ENCODE data around the gene UBA7.
"Not testable (repeated sequence)": the region's sequence is repeated elsewhere in the genome, so short reads cannot be mapped to it uniquely, and the experiment has no call there.

Gene UBA7

DNA sequence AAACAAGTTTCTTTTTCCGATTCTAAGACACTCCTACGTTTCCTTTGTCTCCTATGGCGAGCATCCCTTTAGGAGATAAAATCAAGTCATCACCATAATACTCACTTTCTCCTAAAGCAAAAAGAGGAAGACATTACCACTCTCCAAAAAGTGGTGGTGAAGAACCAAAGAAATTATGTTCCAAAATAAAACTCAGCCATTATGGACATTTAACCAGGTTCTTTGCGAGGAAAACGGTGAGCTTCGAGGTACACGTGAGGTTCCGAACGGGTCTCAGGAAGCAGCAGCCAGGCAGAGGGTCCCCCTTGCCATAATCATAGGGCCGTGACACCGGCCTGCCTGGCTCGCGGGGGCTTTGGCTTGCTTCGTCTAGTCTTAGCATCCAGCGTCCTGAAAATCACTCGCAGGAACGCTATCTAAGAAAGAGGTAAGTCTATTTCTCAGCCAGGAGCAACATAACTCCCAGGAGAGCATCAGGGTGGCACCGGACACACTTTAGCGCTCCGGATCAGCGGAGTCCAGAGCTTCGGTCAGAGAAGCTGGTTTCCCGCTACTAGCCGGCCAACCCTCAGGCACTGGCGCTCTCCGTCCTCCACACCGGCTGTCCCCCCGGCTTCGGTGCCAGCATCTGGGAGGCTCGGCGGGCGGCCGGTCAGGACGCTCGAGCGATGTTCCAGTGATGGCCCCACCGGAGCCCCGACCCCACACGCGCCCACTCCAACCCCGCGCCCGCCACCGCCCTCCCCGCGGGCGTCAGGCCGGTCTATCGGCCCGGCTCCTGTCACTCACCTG lies 28.0 kb downstream of the UBA7 start:
- peak; percentile 24 for DNase-seq

DNA sequence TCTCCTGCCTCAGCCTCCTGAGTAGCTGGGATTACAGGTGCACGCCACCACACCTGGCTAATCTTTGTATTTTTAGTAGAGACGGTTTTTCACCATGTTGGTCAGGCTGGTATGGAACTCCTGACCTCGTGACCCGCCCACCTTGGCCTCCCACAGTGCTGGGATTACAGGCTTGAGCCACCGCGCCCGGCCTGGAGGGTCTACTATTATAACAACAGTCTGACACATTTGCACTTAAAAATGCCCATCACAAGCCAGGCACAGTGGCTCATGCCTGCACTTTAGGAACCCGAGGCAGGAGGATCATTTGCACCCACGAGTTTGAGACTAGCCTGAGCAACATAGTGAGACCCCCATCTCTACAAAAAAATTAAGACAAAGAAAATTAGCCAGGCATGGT lies 31.5 kb downstream of the UBA7 start:
- DNase-seq: not testable (repeated sequence)

DNA sequence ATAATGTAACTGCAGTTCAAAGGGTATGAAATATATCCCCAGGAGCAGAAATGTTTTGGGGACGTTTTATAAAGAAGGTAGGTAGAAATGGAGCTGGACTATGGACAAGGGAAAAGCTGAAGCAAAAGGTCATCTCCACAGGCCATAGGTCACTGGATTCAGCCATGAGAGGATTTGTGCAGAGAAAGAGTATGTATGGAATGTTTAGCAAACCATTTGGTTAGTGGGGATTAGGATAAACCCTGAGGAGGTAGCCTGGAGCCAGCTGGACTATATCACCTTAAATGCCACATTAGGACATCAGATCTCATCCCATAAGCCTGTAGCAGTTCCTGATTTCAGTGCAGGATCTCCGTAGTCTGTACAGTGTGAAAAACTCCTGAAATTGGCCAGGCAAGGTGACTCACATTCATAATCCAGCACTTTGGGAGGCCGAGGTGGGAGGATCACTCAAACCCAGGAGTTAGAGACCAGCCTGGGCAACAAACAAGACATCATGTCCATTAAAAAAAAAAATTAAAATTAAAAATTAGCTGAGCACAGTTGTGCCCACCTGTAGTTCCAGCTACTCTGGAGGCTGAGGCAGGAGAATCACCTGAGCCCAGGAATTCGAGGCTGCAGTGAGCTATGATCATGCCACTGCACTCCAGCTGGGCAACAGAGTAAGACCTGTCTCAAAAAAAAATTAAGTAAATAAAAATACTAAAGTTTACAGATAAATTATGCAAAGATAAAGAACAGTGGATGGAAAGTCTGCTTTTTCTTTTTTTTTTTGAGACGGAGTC lies 32.1 kb downstream of the UBA7 start:
- no peak for DNase-seq

DNA sequence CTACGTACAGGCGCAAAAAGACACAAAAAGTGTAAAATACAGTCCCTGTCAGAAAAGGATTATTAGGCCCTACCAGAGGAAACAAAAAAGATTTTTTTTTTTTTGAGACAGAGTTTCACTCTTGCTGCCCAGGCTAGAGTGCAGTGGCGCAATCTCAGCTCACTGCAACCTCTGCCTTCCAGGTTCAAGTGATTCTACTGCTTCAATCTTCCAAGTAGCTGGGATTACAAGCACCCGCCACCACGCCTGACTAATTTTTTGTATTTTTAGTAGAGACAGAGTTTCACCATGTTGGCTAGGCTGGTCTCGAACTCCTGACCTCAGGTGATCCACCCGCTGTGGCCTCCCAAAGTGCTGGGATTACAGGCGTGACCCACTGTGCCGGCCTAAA lies 32.8 kb downstream of the UBA7 start:
- DNase-seq: not testable (repeated sequence)

DNA sequence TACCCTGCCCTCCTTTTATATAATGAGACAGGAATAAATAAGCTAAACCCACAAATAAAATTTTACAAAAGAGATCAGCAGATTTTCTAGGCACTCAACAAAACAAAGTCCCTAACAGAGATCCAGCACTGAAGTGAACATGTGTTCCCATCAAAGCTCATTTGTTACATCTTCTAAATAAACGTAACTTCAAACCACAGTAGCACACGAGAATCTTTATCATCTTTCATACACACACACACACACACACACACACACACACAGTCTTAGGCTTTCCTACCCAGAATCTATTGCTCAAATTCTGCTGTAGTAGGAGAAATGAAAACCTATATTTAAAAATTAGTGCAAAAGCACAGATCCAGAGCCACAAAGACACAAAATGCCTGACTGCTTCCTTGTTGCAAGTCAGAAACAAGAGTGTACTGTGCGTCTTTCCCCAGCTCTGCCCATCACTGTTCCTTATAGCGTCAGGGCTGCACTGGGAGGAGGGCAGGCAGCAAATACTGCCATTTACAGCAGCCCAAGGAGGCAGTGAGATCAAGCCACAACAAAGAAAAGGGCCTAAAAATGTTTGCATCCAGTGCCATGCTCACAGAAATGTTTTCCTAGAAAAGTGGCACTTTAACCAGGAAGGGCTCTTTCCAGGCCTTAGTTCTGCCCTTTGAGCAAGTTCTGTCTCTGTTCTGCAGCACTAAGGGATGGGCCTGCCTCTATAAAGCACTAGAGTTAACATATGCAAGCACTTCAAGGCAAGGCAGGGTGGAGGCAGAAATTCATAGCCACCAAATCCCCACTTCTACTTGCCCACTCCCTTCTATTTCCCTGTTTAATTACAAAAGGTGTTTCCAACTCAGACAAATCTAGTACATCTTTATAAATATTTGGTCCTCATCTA lies 33.4 kb downstream of the UBA7 start:
- no peak for DNase-seq

DNA sequence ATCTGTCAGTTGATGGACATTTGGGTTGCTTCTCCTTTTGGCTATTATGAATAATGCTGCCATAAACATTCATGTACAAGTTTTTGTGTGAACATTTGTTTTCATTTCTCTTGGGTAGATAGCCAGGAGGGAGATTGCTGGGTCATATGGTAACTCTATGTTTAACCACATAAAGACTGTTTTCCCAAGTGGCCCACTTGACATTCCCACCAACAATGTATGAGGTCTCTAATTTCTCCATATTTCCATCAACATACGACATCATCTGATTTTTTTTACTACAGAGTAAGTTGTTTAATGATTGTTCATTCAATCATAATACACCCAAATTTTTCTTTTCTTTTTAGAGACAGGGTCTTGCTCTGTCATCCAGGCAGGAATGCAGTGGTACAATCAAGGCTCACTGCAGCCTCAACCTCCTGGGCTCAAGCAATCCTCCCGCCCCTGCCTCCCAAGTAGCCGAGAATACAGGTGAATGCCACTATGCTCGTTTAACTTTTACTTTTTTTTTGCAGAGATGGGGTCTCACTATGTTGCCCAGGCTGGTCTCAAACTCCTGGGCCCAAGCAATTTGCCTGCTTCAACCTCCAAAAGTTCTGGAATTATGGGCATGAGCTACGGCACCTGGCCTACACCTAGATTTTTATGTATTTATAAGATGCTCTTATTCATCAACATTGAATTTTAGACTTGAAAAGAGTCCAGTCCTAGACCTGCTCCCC lies 34.2 kb downstream of the UBA7 start:
- no peak for DNase-seq

DNA sequence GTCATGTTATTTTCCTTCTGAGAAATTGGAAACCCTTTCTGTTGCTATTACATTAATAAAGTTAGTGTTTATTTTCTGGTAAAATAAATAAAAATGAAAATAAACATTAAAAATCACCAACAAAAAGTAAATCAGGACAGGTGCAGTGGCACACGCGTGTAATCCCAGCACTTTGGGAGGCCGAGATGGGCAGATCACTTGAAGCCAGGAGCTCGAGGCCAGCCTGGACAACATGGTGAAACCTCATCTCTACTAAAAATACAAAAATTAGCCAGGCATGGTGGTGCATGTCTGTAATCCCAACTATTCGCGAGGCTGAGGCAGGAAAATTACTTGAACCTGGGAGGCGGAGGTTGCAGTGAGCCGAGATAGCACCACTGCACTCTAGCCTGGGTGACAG lies 37.7 kb downstream of the UBA7 start:
- DNase-seq: not testable (repeated sequence)

DNA sequence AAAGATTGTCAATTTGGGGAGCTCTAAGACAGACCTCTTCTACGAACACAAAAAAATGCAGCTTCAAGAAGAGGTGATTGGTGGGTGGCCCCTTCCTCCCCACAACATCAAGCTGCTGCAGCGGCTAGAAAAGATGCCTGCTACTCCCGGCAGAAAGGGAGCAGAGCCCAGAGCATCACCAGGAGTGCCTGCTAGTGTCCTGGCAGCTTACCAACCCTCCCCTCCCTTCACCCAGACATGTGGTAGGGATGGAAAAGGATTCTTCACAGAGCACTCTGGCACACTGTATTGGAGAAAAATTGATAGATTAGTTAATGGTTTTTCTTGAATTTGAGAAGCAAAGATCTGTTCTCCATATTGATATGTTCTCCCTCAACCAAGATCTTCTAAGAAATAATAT lies 38.2 kb downstream of the UBA7 start:
- DNase-seq: no peak

DNA sequence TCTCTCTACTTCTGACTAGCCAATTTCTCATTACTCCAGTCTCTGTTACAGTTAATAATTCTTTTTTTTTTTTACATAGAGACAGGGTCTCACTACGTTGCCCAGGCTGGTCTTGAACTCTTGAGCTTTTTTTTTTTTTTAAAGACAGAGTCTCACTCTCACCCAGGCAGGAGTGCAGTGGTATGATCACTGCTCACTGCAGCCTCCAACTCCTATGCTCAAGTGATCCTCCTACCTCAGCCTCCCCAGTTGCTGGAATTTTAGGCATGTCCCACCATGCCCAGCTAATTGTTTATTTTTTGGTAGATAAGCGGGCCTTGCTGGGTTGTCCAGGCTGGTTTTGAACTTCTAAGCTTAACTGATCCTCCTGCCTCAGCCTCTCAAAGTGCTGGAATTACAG lies 41.0 kb downstream of the UBA7 start:
- DNase-seq: no peak

DNA sequence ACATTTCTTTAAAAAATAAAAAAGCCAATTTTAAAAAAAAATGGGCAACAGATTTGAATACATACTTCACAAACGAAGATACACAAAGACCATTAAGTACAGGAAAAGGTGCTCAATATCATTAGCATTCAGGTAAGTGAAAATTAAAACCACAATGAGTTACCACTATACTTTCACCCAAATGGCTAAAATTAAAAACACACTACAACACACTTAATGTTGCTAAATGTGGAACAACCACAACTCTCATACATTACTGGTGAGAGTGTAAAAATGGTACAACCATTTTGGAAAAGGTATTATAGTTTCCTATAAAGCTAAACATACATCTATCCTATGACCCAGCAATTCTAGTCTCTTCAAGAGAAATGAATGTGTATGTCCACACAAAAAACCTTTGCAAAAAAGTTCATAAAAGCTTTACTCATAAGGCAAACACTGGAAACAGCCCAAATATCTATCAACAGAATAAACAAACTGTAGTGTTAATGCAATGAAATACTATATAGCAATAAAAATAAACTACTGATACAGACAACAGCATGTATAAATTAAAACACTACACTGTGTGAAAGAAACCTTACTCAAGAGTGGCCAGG lies 42.3 kb downstream of the UBA7 start:
- DNase-seq: no peak

DNA sequence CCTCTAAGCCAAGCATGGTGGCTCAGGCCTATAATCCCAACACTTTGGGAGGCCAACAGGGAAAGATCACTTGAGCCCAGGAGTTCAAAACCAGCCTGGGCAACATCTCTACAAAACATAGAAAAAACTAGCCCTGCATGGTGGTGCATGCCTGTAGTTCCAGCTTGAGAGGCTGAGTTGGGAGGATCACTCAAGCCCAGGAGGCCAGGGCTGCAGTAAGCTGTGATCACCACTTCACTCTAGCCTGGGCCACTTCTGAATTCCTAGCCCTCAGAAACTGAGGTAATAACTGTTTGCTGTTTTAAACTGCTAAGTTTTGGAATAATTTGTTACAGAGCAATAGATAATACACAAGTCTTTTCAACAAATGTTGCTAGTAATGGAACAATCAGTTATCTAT lies 43.8 kb downstream of the UBA7 start:
- DNase-seq: no peak

DNA sequence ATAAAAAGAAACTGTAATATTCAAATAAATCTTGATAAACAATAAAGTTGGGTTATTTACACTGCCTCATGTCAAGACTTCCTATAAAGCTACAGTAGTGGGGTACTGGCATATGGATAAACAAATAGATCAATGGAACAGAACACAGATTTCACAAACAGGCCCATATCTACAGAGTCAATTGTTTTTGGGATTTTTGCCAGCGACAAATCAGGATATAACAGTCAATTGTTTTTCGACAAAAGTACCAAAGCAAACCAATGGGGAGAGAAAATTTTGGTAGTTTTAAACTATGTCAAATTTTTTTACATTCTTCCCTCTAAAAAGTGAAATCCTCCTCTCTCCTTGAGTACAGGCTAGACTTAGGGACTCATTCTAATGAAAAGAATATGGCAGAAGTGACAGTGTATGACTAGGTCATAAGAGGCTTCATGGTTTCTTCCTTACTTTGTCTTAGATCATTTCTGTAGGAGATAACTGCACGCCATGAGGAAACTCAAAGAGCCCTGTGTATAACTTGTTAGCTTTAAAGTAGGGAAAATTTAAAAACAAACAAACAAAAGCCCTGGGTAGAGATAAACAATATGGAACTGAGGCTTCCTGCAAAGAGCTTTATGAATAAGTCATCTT lies 44.4 kb downstream of the UBA7 start:
- DNase-seq: no peak

DNA sequence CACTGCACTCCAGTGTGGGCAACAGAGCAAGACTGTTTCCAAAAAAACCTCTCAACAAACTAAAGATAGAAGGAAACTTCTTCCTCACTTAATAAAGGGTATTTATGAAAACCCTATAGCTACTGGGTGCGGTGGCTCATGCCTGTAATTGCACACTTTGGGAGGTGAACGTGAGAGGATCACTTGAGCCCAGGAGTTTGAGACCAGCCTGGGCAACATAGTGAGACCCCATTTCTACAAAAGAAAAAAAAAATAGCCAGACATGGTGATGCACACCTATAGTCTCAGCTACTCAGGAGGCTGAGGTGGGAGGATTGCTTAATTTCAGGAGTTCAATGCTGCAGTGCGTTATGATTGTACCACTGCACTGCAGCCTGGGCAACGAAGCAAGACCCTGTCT lies 49.8 kb downstream of the UBA7 start:
- DNase-seq: no peak

DNA sequence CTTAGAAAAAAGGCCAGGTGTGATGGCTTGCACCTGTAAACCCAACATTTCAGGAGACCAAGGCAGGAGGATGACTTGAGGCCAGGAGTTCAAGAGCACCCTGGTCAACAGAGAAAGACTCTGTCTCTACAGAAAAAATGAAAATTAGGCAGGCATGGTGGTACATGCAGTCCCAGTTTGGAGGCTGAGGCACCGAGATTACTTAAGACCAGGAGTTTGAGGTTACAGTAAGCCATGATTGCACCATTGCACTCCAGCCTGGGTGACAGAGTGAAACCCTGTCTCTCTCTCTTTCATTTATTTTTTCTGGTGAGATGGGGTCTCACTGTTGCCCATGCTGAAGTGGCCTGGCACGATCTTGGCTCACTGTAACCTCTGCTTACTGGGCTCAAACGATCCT lies 52.1 kb downstream of the UBA7 start:
- DNase-seq: no peak

DNA sequence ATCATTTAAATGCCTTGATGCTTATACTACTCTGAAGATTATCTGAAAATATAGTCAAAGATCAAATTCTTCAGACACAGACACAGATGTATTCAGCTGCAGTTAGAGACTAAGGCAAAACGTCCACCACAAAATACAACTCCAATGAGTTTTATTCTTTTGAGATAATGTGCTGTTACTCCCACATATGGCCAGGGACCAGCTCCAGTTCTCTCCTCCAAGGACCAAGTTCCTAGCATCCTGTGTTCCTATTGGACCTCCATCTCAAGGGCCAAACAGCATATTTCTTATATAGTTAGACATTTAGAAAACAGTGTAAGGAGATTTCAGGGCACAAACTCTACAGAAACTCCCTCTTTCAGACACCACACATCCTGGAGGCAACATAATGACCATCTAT lies 54.5 kb downstream of the UBA7 start:
- DNase-seq: no peak

DNA sequence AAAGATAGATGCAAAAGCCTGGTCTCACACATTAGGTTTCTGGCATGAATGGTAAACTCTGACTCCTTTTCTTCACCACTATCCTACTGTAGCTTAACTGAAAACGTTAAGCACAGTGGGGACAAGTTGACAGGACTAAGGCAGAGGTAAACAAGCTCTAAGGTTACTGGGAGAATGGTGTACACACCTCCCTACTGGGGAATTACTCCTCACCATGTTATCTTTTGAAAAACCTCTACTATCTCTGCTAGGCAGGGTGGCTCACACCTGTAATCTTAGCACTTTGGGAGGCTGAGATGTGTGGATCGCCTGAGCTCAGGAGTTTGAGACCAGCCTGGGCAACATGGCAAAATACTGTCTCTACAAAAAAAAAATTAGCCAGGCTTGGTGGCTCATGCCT lies 56.6 kb downstream of the UBA7 start:
- DNase-seq: no peak

DNA sequence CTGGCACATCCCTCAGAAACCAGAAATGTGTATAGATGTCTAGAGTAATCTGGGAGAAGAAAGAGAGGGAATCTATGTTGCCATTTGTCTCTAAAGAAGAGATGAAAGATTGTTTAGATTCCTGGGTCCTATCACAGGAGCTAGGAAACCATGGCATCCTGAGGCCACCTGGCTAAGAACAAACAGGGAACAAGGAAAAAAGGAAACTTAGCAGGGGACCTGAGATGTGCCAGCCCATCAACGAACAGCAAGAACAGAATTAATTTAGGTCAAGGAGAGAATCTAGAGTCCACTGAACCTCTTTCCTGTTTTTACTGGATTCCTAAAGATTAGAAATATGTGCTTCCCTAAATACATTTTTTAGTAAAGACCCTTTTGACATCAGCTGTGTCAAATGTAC lies 57.7 kb downstream of the UBA7 start:
- no peak for DNase-seq

Measured in stimulated activated CD4-positive, alpha-beta T cell treated with anti-CD3 and anti-CD28 coated beads, Interleukin-4, amount 100 ng/mL, for 1 hour (primary cell).